ENCODE data around the gene MYO1E. TPM values are rescaled to one million over a fixed set of nuclear protein-coding genes. Genes with fewer than 3 reads are reported as not detected.

The MYO1E gene
- total RNA-seq, 1 donor from 2014 or later = 192 TPM

DNA sequence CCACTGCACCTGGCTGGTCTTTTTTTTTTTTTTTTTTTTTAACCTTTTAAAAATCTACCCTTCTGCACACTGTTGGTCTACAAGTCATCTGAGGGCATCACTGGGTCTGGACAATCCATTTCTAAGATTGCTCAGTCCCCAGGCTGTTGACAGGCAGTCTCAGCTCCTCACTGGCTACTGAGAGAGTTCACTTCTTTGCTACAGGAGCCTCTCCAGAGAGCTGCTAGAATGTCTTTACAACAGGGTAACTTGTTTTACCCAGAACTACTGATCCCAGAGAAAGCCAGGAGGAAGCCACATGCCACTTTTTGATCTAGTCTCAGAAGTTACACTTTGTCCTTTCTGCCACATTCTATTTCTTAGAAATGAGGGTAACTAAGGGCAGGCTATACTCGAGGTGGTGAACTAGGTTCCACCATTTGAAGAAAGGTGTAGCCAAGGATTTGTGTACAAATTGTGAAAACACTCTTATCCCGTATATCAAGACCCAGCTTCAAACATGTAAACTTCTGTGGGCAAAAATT, 273.4 kb downstream of the MYO1E start:
- peaks cover under 1% of the 10 kb centered on the region for H3K4me1 Mint-ChIP-seq (ENCODE audit: low read depth)
- H3K9me3 Mint-ChIP-seq (ENCODE audit: low read depth) = no peaks in the 10 kb centered on the region
- DNase-seq (ENCODE audit: low spot score) = no peak
- peaks cover 8% of the 10 kb centered on the region for H3K36me3 Mint-ChIP-seq (ENCODE audit: low read depth)
- no peaks in the 10 kb centered on the region for H3K27me3 Mint-ChIP-seq (ENCODE audit: low read depth)
- H3K27ac Mint-ChIP-seq (ENCODE audit: unreplicated experiment) = no peak overlapping the region
- H3K4me3 Mint-ChIP-seq (ENCODE audit: unreplicated experiment) = no peak overlapping the region
- TF ChIP-seq, protein P1, sequence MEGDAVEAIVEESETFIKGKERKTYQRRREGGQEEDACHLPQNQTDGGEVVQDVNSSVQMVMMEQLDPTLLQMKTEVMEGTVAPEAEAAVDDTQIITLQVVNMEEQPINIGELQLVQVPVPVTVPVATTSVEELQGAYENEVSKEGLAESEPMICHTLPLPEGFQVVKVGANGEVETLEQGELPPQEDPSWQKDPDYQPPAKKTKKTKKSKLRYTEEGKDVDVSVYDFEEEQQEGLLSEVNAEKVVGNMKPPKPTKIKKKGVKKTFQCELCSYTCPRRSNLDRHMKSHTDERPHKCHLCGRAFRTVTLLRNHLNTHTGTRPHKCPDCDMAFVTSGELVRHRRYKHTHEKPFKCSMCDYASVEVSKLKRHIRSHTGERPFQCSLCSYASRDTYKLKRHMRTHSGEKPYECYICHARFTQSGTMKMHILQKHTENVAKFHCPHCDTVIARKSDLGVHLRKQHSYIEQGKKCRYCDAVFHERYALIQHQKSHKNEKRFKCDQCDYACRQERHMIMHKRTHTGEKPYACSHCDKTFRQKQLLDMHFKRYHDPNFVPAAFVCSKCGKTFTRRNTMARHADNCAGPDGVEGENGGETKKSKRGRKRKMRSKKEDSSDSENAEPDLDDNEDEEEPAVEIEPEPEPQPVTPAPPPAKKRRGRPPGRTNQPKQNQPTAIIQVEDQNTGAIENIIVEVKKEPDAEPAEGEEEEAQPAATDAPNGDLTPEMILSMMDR (IDR thresholded peaks at IDR 0.05) = no peak

DNA sequence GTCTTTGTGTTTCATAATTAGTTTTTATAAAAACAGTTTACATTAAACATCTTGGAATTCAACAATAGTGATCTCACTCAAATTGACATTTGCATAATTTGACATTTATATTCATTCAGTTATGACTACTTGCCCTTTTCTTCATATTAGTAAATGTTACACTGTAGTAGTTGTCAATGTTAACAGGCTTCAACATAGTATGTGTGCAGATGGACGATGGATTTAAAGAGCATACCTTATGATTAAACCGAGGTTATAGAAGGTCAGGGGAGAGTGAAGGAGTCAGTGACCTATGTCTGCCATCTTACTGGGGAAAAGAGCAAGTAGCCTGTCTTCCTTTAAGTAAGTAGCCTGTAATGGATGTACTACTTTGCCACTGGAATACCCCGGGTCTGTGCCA, 276.2 kb downstream of the MYO1E start:
- TF ChIP-seq, protein P1 (IDR thresholded peaks at IDR 0.05) = no peak
- H3K27me3 Mint-ChIP-seq (ENCODE audit: low read depth) = no peaks in the 10 kb centered on the region
- H3K4me3 Mint-ChIP-seq (ENCODE audit: unreplicated experiment) = no peak overlapping the region
- H3K9me3 Mint-ChIP-seq (ENCODE audit: low read depth) = no peaks in the 10 kb centered on the region
- H3K27ac Mint-ChIP-seq (ENCODE audit: unreplicated experiment) = no peak overlapping the region
- H3K36me3 Mint-ChIP-seq (ENCODE audit: low read depth) = peaks cover 14% of the 10 kb centered on the region
- no peak for DNase-seq (ENCODE audit: low spot score)
- no peaks in the 10 kb centered on the region for H3K4me1 Mint-ChIP-seq (ENCODE audit: low read depth)

DNA sequence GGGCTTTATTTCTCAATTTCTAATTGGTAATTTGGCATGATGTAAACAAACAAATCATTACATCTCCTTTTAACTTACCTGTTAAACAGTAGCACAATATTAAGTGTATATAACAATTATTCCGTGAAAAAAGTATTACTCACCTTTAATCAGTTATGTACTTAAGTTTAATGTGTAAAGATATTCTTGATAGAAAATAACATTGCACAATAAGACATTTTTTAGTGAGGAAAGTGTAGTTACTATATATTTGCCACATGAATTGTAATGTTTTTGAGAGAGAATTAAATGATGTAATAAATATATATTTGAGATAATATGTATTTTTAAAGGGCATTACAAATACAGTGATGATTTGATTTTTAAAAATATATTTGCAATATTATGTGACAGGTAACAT, 278.6 kb downstream of the MYO1E start:
- no peak overlapping the region for H3K27ac Mint-ChIP-seq (ENCODE audit: unreplicated experiment)
- no peaks in the 10 kb centered on the region for H3K27me3 Mint-ChIP-seq (ENCODE audit: low read depth)
- no peaks in the 10 kb centered on the region for H3K9me3 Mint-ChIP-seq (ENCODE audit: low read depth)
- no peaks in the 10 kb centered on the region for H3K4me1 Mint-ChIP-seq (ENCODE audit: low read depth)
- H3K36me3 Mint-ChIP-seq (ENCODE audit: low read depth) = peaks cover 19% of the 10 kb centered on the region
- TF ChIP-seq, protein P1 (IDR thresholded peaks at IDR 0.05) = no peak
- no peak overlapping the region for H3K4me3 Mint-ChIP-seq (ENCODE audit: unreplicated experiment)
- no peak for DNase-seq (ENCODE audit: low spot score)

DNA sequence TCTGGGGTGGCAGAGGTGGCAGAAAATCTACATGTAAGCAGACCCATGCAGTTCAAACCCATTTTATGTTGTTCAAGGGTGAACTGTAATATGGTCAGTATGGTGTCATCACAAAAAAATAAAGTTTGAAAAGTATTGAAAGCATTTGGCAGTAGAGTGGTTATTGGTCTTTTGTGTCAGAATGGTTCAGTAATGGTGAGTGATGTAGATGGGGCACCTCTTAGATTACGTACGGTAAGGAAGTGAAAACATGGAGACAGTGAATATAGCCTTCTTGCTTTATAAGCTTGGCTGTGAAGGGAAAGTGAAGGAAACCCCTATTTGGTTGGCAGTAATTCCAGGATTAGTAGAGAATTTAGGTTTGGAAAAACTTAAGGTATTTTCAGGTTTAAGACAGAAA, 284.9 kb downstream of the MYO1E start:
- Mint-ChIP-seq H3K27me3 (ENCODE audit: low read depth) (no peaks in the 10 kb centered on the region), H3K36me3 (ENCODE audit: low read depth) (peaks cover 27% of the 10 kb centered on the region), H3K4me1 (ENCODE audit: low read depth) (no peaks in the 10 kb centered on the region), H3K9me3 (ENCODE audit: low read depth) (no peaks in the 10 kb centered on the region), H3K27ac (ENCODE audit: unreplicated experiment) (no peak overlapping the region), H3K4me3 (ENCODE audit: unreplicated experiment) (no peak overlapping the region)
- DNase-seq (ENCODE audit: low spot score) = no peak
- TF ChIP-seq, protein P1 (IDR thresholded peaks at IDR 0.05) = no peak

Small RNA genes within 50 kb of the gene (microRNA-seq; reads per million reads assigned to microRNA genes)
- gene MIR2116 (ENCODE audit: borderline number of aligned reads) = 2.8 reads per million

Other genes starting within 250 kb of the MYO1E start
- not detected in 3 replicates for gene LDHAL6B, start 166.0 kb downstream of the MYO1E start, total RNA-seq
- 0.15 to 0.54 TPM in 2 of 3 replicates, not detected in the other for gene FAM81A, start 65.3 kb upstream of the MYO1E start, total RNA-seq
- gene GCNT3, start 238.9 kb upstream of the MYO1E start, total RNA-seq = 0.51 to 0.79 TPM (median 0.70 TPM) in 3 replicates

Data from chondrocyte (in vitro differentiated cells).